Stimulated activated CD4-positive, alpha-beta T cell treated with anti-CD3 and anti-CD28 coated beads, Interleukin-4, amount 100 ng/mL, for 24 hours (primary cell): ENCODE measurements around the gene XKR7.
"Not testable (repeated sequence)": the region's sequence is repeated elsewhere in the genome, so short reads cannot be mapped to it uniquely, and the experiment has no call there.

Experiments used
- DNase-seq: peaks from one replicate; pipeline ENCODE4 v3.0.0-alpha.2; 2020

Gene XKR7, protein sequence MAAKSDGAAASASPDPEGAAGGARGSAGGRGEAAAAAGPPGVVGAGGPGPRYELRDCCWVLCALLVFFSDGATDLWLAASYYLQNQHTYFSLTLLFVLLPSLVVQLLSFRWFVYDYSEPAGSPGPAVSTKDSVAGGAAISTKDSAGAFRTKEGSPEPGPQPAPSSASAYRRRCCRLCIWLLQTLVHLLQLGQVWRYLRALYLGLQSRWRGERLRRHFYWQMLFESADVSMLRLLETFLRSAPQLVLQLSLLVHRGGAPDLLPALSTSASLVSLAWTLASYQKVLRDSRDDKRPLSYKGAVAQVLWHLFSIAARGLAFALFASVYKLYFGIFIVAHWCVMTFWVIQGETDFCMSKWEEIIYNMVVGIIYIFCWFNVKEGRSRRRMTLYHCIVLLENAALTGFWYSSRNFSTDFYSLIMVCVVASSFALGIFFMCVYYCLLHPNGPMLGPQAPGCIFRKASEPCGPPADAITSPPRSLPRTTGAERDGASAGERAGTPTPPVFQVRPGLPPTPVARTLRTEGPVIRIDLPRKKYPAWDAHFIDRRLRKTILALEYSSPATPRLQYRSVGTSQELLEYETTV

DNA sequence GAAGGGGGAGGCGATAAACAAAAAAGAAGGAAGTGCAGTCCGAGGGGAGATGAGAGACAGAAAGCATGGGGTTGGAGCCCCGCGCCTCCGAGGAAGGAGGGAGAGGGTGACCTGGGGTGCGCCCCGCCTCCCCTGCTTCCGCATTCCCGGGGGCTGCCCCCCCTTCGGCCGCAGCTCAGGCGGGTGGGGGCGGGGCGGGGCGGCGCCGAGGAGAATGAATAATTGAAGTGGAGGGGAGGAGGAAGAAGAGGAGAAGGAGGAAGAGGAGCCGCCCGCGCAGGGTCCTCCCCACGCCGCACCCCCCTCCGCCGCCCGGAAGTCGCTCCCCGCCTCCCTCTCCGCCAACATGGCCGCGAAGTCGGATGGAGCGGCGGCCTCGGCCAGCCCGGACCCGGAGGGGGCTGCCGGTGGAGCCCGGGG, at the start of gene XKR7:
TSS of gene XKR7 (plus strand) at position 322 of the 420 bp plus-strand sequence. CDS start at position 347, 25 bp downstream.
- DNase-seq: no peak

DNA sequence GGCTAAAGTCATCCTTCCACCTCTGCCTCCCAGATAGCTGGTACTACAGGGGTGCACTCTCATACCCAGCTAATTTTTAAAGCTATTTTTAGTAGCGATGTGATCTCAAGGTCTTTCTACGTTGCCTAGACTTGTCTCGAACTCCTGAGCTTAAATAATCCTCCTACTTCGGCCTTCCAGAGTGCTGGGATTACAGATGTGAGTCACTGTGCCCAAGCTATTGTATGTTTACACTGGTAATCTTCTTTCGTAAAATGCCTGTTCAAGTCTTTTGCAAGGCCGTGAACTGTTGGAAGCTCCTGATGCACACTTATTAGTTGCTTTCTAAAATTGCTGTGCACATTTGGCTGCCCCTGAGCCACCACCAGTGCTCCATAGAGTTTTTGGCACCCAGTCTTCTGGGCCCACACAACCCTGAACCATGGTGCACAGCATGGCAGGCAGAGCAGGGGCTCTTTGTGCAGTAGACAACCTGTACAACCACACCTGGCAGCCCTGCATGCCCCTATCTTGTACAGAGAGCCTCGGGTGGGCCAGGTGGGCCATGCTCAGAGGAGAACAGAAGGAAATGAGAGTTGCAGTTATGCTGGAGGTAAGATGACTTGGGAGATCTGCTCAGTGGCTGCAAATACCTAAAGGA, 49.4 kb upstream of the XKR7 start:
- no peak for DNase-seq

DNA sequence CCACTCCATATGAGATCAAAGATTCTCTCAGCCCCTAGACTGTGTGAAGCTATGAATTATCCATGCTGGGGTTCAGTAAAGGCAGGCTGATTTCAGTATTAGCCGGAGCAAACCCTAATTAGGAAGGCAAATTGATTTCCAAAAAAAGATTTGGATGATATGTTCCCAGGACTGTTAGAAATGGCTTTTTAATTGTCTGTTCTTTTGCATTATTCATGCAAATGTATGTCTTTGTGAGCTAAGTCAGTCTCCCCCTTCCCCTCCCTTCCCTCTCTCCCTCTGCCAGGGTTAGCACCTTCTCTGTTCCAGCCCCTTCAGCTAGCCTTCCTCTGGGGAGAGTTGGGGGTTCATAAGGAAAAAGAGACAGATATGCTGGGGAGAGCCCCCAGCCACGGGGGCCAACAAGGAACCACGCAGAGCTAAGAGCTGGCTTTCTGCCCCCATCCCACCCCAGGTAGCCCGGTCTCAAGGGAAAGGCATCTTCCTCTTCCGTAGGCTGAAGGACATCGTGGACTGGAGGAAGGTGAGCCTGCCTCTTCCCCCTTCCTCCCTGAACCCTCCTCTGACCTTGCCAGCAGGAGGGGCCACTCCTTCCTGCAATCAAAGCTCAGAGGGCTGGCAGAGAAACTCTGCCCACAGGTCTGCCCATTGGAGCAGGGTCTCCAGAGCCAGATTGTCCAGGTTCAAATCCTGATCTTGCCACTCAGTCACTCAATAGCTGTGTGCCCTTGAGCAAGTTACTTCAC, 48.4 kb upstream of the XKR7 start:
- no peak for DNase-seq

DNA sequence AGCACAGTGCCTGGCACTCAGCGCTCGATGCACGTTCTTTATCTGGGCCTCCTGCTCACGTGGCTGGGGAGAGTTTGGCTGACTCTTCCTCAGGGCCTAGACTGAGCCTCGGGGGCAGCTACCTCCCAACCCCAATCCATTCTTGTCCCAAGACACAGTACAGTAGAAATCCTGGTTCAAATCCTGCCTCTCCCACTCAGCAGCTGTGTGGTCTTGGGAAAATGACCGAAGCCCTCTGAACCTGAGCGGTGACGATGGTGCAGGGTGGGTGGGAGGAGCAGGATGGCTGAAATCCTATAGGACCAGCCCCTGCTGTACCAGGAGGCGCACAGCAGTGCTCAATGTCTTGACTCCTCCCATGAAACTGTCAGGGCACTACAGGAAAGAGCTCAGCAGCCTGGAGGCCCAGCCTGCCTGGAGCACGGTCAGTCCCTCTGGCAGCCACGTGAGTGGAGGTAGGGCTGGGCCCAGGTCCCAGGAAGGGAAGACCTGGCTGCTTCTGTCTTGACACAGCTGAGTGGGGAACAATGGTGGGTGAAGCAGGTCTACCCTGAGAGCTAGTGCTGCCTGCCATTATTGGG, 47.6 kb upstream of the XKR7 start:
- no peak for DNase-seq

DNA sequence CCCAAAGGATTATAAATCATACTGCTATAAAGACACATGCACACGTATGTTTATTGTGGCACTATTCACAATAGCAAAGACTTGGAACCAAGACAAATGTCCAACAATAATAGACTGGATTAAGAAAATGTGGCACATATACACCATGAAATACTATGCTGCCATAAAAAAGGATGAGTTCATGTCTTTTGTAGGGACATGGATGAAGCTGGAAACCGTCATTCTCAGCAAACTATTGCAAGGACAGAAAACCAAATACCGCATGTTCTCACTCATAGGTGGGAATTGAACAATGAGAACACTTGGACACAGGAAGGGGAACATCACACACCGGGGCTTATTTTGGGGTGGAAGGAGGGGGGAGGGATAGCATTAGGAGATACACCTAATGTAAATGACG, 46.5 kb upstream of the XKR7 start:
- not testable (repeated sequence) for DNase-seq

DNA sequence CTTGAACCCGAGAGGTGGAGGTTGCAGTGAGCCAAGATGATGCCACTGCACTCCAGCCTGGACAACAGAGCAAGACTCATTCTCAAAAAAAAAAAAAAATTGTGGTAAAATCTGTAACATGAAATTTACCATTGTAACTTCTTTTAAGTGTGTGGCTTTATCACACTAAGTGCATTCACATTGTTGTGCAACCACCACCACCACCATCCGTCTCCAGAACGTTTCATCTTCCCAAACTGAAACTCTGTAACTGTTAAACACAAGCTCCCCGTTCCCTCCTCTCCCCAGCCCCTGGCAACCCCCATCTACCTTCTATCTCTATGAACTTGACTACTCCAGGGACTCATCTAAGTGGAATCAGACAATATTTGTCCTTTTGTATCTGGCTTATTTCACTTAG, 45.8 kb upstream of the XKR7 start:
- no peak for DNase-seq

DNA sequence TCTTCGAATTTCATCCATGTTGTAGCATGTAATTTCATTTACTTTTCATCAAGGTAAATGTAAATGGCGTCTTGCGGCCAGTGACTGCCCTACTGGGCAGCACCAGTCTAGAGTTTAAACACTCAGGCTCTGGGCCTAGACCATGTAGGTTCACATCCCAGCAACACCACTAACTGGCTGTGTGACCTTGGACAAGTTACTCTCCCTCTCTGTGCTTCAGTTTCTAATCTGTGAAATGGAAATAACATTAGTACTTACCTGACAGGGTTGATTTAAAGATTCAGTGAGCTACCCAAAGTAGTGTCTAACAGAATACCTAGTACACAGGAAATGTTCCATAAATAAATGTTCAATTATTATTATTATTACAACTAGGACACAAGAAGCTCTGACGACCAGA, 45.4 kb upstream of the XKR7 start:
- no peak for DNase-seq

DNA sequence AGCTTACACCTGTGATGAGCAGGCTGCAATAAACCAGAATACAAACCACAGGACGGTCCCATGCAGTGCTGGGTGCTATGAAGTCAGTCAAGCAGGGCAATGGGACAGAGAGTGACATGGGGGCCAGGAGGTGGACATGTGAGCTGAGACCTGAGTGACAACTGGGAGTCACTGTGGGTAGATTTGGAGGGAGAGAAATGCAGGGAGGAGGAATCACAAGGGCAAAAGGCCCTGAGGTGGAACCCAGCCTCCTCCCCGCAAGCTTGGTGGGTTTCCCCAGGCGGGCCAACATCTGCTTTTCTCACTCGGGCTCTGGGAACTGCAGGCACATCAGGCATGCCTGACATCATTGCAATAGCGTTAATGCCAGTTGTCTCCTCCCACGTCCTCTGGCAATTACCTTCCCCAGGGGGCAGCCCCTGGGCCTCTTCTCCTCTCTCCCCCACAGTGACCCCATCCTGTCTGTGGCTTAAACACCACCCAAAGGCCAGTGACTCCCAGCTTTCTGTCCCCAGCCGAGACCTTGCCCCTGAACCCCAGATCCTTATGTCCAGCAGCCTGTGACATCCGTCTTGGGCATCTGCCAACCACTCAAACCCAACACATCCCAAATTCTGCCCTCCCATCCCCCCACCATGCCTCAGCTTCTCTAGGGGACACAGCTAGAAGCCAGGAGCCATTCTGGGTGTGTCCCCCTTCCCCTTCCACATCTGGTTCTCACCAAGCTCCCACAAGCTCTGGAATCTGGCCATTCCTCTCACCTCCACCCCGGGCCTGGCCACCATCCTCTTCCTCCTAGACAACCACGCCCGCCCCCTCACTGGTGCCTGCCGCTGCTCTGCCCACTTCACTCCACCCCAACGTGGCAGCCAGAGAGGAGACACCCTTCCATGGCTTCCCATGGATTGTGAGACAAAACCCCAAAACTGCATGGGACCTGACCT, 44.3 kb upstream of the XKR7 start:
- no peak for DNase-seq

DNA sequence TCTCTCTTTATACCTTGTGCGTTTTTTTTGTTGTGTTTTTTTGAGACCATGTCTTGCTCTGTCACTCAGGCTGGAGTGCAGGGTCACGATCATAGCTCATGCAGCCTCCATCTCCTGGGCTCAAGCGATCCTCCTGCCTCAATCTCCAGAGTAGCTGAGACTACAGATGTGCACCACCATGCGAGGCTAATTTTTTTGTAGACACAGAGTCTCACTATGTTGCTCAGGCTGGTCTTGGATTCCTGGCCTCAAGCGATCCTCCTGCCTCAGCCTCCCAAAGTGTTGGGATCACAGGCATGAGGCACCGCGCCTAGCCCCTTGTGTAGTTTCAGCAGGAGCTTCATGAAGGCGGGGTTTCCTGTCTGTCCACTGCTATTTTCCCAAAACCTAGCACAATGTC, 43.4 kb upstream of the XKR7 start:
- DNase-seq: no peak

DNA sequence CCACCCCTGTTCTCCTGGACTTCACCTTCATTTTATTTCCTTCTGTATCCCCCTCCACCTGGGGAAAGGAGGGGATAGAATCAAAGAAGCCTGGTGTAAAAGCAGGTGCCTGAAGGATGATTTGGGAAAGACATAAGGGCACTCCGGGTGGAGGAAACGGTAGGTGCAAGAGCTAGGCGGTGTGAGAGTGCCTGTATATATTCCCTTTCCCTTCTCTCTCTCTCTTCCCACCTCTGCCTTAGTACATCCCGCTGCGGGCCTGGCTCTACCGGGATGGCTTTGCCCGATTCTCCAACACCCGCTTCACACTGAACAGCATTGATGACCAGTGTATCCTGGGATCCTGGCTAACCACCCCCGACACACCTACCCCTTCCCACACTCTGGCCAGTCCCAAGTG, 42.3 kb upstream of the XKR7 start:
- DNase-seq: no peak

DNA sequence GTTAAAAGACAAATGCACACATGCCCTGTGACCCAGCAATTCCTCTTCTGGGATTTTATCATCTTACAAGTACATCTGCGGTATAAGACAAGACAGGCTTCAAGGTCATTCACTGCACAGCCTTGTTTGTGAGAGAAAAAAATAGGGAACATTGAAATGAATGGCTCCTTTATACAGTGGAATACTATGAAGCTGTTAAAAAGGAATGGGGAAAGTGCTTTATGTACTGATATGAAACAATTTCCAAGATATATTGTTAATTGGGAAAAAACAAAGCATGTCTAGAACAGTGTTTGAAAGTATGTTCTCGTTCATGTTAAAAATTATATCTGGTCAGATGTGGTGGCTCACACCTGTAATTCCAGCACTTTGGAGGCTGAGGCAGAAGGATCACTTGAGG, 41.5 kb upstream of the XKR7 start:
- no peak for DNase-seq

DNA sequence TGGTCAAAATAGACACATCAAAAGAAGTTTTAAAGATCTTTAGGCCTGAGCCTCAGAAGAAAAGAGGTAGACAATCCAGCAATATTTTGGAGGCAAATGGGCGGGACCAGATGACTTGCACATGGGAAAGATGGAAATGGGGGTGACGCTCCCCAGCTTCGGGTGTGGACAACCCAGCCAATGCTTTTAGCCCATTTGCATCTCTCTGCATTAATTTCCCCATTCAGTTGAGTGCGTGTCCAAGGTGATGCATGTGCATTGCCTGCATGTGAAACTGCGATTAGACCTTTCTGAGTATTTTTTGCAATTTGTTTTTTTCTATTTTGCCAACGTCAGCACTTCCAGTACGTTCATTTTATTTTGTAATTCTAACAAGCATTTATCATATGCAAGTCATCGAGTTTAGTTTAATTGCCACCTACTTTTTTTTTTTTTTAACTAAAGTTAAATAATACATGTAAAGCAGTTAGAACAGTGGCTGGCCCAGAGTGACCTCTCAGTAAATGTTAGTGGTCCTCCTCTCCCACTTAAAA, 40.3 kb upstream of the XKR7 start:
- DNase-seq: no peak

DNA sequence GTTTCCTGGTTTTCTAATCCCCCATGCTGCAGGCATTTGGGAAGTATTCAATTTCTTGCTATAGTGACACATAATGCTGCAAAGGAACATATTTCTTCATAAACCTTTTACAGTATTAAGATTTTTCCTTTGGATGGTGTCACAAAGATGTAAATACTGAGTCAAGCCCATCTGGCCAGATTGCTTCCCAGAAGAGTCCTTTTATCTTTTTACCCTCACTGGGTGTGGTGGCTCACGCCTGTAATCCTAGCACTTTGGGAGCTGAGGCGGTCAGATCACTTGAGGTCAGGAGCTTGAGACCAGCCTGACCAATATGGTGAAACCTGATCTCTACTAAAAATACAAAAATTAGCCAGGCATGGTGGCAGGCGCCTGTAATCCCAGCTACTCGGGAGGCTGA, 38.3 kb upstream of the XKR7 start:
- not testable (repeated sequence) for DNase-seq

DNA sequence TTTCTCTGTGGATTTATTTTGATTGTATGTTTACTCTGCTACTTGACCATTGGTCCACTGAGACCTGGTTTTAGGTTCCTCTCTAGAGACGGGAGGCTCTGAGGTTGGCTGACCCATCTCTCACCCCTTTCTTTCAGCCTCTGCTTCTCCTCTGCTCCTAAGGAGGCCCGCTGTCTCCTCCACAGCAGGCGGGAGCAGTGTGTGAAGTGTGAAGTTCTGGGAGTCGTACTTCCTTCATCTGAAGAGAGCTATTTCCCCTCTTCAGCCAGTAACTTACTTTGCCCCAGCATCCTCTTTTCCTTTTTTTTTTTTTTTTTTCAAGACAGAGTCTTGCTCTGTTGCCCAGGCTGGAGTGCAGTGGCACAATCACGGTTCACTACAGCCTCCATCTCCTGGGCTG, 37.2 kb upstream of the XKR7 start:
- no peak for DNase-seq

DNA sequence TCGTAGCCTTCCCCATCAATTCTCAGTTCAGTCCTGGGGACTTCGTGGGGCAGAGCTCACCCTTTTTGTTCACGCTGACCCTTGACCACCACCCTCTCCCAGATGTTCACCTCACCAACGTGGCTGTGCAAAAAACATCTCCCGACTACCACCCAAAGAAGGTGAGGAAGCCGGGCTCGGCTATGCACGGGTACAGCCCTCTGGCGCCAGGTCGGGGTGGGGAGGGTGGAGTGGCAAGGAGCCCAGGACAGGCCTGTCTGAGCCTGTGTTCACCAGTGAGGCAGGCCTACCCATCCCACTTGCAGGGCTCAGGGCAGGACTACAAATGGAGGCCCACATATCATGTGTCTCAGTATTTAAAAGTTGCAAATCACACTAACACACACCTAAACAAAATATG, 34.3 kb upstream of the XKR7 start:
- DNase-seq: no peak

DNA sequence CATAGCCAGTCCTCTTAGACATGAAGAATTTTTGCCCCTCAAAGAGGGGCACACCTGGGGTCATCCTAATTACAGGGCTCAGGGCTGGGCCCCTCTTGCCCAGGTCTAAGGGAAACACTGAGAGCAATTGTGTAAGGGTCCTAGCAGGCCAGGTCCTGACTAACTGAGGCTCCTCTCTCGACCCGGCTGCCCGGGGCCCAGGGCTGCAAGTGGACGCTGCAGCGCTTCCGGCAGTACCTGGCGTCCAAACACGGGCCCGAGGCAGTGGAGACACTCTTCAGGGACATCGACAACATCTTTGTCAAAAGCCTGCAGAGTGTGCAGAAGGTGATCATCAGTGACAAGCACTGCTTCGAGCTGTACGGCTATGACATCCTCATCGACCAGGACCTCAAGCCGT, 33.5 kb upstream of the XKR7 start:
- no peak for DNase-seq

DNA sequence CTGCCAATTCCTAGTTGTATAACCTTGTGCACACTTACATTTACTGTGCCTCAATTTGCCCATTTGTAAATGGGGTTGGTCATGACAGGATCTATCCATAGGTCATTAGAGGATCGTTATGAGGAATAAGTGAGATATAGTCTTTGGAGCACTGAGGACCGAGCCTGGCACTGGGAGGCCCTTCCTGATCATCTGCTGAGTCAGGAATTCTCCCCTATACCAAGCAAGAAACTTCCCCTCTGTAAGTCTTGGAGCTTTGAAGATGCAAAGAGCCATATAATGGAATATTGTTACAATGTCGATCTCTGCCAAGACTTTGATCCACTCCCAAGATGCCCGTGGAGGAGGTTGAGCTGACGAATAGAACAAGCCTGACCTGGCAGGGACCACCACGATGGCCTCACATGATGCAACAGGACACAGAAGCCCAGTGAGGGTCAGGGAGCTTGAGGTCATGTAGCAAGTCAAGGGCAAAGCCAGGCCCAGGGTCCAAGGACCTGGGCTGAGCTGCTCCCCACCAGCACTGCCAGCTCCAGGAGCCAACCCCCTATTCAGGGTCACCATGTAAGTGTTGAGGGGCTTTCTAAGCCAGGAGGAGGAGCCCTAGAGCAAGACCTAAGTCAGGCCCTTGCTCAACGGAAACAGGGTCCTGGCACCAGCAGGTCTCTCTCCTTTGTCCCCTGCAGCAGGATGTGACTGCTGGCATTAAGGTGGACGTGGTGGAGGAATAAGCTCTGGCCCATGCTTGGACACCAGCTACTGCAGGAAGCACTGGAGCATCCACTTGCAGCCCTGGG, 32.8 kb upstream of the XKR7 start:
- no peak for DNase-seq

DNA sequence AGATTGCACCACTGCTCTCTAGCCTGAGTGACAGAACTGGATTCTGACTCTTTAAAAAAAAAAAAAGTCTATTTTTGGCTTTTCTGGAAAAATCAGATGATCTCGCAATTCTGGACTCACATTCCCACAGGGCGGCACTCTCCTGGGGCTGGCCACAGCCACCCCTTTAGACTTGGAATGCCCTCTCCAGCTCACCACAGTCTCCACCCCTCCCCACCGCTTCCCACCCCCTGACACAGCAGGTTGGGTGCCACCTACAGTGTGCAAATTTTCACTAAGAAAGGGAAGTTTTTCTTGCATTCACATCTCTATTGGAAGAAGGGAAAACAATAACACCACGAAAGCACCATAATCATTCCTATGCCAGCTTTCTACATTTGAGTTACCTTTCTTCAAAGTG, 31.5 kb upstream of the XKR7 start:
- DNase-seq: no peak

DNA sequence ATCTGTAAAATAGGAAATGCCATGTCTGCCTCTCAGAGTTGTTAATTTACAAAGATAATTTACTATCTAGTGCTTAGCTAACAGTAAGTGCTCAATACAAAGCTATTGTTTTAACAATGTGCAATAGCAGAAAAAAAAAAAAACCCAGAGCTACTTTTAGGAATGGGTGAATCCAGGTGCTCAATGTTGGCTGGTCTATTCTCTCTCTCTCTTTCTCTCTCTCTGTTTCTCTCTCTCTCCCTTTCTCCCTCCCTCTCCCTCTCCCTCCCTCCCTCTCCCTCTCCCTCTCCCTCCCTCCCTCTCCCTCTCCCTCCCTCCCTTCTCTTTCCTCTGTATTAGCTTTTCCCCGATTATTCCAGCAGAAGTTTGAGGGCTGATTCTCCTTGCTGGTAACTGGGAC, 30.1 kb upstream of the XKR7 start:
- no peak for DNase-seq

DNA sequence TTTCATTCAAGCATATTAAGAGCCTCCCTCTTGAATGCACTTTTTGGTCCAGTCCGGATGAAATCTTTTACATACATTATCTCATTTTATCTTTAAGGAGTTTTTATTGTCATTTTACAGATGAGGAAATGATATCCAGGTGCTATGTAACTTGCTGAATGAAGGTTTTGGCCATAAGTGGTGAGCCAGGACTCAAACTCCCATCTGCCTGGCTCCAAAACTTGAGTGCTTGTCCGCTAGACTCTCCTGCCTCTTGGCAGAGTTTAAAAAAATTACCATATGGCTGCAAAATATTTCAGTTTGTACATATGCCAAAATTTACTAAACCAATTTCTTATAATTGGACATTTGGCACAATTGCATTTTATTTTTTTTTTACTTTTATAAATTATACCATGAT, 28.3 kb upstream of the XKR7 start:
- DNase-seq: no peak

DNA sequence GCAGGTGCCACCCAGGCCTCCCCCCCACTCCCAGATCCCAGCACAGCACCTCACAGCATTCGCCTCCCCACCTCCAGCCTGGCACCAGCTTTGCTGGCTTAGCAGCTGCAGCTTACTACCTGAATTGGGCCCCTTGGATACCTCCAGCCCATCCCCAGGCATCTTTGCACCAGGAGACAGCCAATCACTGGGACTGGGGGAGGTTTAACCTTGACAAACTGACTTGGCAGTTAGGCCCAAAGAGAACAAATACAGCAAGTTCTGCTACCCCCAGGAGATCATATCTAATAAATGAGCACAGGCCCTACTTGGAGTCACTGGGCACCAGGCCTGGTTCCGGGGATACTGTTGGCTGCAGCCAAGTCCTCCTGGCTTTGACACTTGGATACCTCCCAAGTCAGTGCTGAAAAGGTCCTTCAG, 24.9 kb upstream of the XKR7 start:
- DNase-seq: no peak
